ENCODE measurements around the gene ADNP.

The ADNP gene

GRCh38 chr20:50932016-50932485, 814 bp upstream of the ADNP start:
- no peak for FAIRE-seq

- FAIRE-seq: no peak
Measured at GRCh38 chr20:50930976-50931305, 296 bp downstream of the ADNP start.

GRCh38 chr20:50930139-50930975, 880 bp downstream of the ADNP start:
- FAIRE-seq: no peak

GRCh38 chr20:50929299-50930138, 1.7 kb downstream of the ADNP start:
- FAIRE-seq: no peak

GRCh38 chr20:50928469-50928868, 2.8 kb downstream of the ADNP start:
- no peak for FAIRE-seq

GRCh38 chr20:50926530-50926929, 4.7 kb downstream of the ADNP start:
- no peak for FAIRE-seq

- FAIRE-seq: no peak
Measured at GRCh38 chr20:50924261-50924920, 6.8 kb downstream of the ADNP start.

GRCh38 chr20:50921803-50922501, 9.3 kb downstream of the ADNP start:
- FAIRE-seq: no peak

GRCh38 chr20:50920997-50921396, 10.2 kb downstream of the ADNP start:
- FAIRE-seq: no peak

- FAIRE-seq: no peak
Measured at GRCh38 chr20:50919567-50919966, 11.7 kb downstream of the ADNP start.

GRCh38 chr20:50918403-50918802, 12.8 kb downstream of the ADNP start:
- no peak for FAIRE-seq

- no peak for FAIRE-seq
Measured at GRCh38 chr20:50916934-50917333, 14.3 kb downstream of the ADNP start.

- no peak for FAIRE-seq
Measured at GRCh38 chr20:50916257-50916656, 15.0 kb downstream of the ADNP start.

- no peak for FAIRE-seq
Measured at GRCh38 chr20:50915424-50915823, 15.8 kb downstream of the ADNP start.

GRCh38 chr20:50913690-50914375, 17.4 kb downstream of the ADNP start:
- FAIRE-seq: no peak

- no peak for FAIRE-seq
Measured at GRCh38 chr20:50911716-50912115, 19.5 kb downstream of the ADNP start.

GRCh38 chr20:50911030-50911429, 20.2 kb downstream of the ADNP start:
- no peak for FAIRE-seq

- FAIRE-seq: no peak
Measured at GRCh38 chr20:50909413-50909812, 21.8 kb downstream of the ADNP start.

- FAIRE-seq: no peak
Measured at GRCh38 chr20:50904067-50904570, 27.1 kb downstream of the ADNP start.

GRCh38 chr20:50903353-50904051, 27.7 kb downstream of the ADNP start:
- no peak for FAIRE-seq

GRCh38 chr20:50901301-50901700, 29.9 kb downstream of the ADNP start:
- FAIRE-seq: no peak

Data from islet of Langerhans (tissue), 1 donor.